COLO668 (cell line): ENCODE results near the gene ASNSD1.
"Not testable (repeated sequence)": the region's sequence is repeated elsewhere in the genome, so short reads cannot be mapped to it uniquely, and the experiment has no call there.

Experiments
- DNase-seq: peaks from one replicate; lab custom pipeline; 2025; ENCODE audit not compliant: unreplicated experiment; lab: John Stamatoyannopoulos, UW

ASNSD1 gene

GRCh38 chr2:189684811-189685210, 23.6 kb downstream of the ASNSD1 start:
- DNase-seq = no peak

GRCh38 chr2:189685540-189686229, 24.4 kb downstream of the ASNSD1 start:
- DNase-seq = no peak

- DNase-seq = not testable (repeated sequence)
Measured at GRCh38 chr2:189687796-189688195, 26.5 kb downstream of the ASNSD1 start.

GRCh38 chr2:189696223-189696622, 35.0 kb downstream of the ASNSD1 start:
- DNase-seq = no peak

- DNase-seq = peak; percentile 6
Measured at GRCh38 chr2:189698020-189698887, 37.0 kb downstream of the ASNSD1 start.

GRCh38 chr2:189700681-189701080, 39.4 kb downstream of the ASNSD1 start:
- DNase-seq = no peak

GRCh38 chr2:189702071-189702470, 40.8 kb downstream of the ASNSD1 start:
- DNase-seq = no peak

- no peak for DNase-seq
Measured at GRCh38 chr2:189709501-189710221, 48.4 kb downstream of the ASNSD1 start.

GRCh38 chr2:189717593-189717992, 56.3 kb downstream of the ASNSD1 start:
- not testable (repeated sequence) for DNase-seq

- no peak for DNase-seq
Measured at GRCh38 chr2:189719571-189719970, 58.3 kb downstream of the ASNSD1 start.
